ENCODE data around the gene EMC9. TPM values are rescaled to one million over a fixed set of nuclear protein-coding genes. Genes with fewer than 3 reads are reported as not detected.

Gene EMC9
- total RNA-seq, 4 donors from 2014 or later = 6.4 to 15.4 (median 10.4) TPM

DNA sequence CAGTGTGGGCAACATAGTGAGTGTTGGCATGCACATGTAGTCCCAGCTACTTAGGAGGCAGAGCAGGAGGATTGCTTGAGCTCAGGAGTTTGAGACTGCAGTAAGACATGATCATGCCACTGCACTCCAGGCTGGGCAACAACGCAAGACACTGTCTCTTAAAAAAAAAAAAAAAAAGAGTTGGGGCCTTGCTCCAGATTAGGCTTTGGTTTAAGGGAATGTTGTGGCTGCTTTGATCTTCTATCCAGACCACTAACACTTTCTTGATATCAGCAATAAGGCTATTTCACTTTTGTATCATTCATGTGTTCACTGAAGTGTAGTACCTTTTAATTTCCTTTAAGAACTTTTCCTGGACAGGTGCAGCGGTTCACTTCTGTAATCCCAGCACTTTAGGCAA lies 13.7 kb downstream of the EMC9 start:
- Histone ChIP-seq H3K36me3 (peaks cover 0 to 23% of the 10 kb centered on the region in 2 donors), H3K4me3 (no peak overlapping the region), H3K4me1 (peaks cover 0 to 20% (median 2%) of the 10 kb centered on the region in 3 donors), H3K27me3 (no peaks in the 10 kb centered on the region), H3K9me3 (no peaks in the 10 kb centered on the region), H3K27ac (no peak overlapping the region)
- TF ChIP-seq POLR2A (IDR thresholded peaks at IDR 0.05) (no peak), POLR2AphosphoS5 (IDR thresholded peaks at IDR 0.05) (no peak), EP300 (IDR thresholded peaks at IDR 0.05) (no peak), CTCF (IDR thresholded peaks at IDR 0.05) (no peak)
- 100% methylated on average over 2 of the region's 2 CpGs; no CpG with 5 or more reads in 1 of the 2 donors for WGBS, 2 donors (ENCODE audit: low coverage in 1 of 2)
- ATAC-seq = no peak

DNA sequence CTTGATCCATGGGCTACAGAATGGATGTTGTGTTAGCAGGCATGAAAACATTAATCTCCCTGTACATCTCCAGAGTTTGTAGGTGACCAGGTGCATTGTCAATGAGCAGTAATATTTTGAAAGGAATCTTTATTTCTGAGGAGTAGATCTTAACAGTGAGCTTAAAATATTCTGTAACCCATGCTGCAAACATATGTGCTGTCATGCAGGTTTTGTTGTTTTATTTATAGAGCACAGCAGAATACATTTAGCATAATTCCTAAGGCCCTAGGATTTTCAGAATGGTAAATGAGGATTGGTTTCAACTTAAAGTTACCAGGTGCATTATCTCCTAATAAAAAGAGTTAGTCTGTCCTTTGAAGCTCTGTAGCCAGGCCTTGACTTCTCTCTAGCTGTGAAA lies 14.5 kb downstream of the EMC9 start:
- peaks cover 0 to 13% (median 2%) of the 10 kb centered on the region in 3 donors for H3K4me1 ChIP-seq
- ATAC-seq = no peak
- H3K9me3 ChIP-seq = no peaks in the 10 kb centered on the region
- no peaks in the 10 kb centered on the region for H3K27me3 ChIP-seq
- no peak overlapping the region for H3K27ac ChIP-seq
- TF ChIP-seq EP300 (IDR thresholded peaks at IDR 0.05) (no peak), POLR2A (IDR thresholded peaks at IDR 0.05) (no peak), POLR2AphosphoS5 (IDR thresholded peaks at IDR 0.05) (no peak), CTCF (IDR thresholded peaks at IDR 0.05) (no peak)
- peaks cover 0 to 30% of the 10 kb centered on the region in 2 donors for H3K36me3 ChIP-seq
- no peak overlapping the region for H3K4me3 ChIP-seq

GRCh38 chr14:24123424-24124417 lies 17.7 kb downstream of the EMC9 start:
- Histone ChIP-seq H3K4me3 (no peak overlapping the region), H3K27me3 (no peaks in the 10 kb centered on the region), H3K4me1 (no peaks in the 10 kb centered on the region), H3K27ac (no peak overlapping the region), H3K36me3 (peaks cover 0 to 62% of the 10 kb centered on the region in 2 donors), H3K9me3 (no peaks in the 10 kb centered on the region)
- ATAC-seq = no peak
- 82% methylated on average over 3 of the region's 9 CpGs; no CpG with 5 or more reads in 1 of the 2 donors for WGBS, 2 donors (ENCODE audit: low coverage in 1 of 2)
- TF ChIP-seq POLR2AphosphoS5 (IDR thresholded peaks at IDR 0.05) = no peak
- no peak for TF ChIP-seq EP300 (IDR thresholded peaks at IDR 0.05)
- no peak for TF ChIP-seq POLR2A (IDR thresholded peaks at IDR 0.05)

DNA sequence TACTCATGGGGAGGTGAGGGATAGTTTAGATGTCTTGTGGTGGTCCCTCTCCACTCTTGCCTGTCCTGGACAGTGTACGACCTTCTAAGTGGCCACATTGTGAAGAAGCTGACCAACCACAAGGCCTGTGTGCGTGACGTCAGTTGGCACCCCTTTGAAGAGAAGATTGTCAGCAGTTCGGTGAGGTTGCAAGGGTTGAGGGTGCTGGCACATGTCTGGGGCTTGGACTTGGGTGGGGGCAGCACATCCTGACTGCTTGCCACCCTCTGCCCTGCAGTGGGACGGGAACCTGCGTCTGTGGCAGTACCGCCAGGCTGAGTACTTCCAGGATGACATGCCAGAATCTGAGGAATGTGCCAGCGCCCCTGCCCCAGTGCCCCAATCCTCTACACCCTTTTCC lies 18.5 kb downstream of the EMC9 start:
- Histone ChIP-seq H3K27me3 (no peaks in the 10 kb centered on the region), H3K36me3 (peaks cover 0 to 71% of the 10 kb centered on the region in 2 donors), H3K27ac (no peak overlapping the region), H3K4me3 (no peak overlapping the region), H3K4me1 (no peaks in the 10 kb centered on the region), H3K9me3 (no peaks in the 10 kb centered on the region)
- 89 to 90% methylated on average over 4 to 5 of the region's 8 CpGs for WGBS, 2 donors (ENCODE audit: low coverage in 1 of 2)
- ATAC-seq = no peak
- no peak for TF ChIP-seq EP300 (IDR thresholded peaks at IDR 0.05)
- no peak for TF ChIP-seq POLR2A (IDR thresholded peaks at IDR 0.05)
- TF ChIP-seq POLR2AphosphoS5 (IDR thresholded peaks at IDR 0.05) = no peak
- no peak for TF ChIP-seq CTCF (IDR thresholded peaks at IDR 0.05)

DNA sequence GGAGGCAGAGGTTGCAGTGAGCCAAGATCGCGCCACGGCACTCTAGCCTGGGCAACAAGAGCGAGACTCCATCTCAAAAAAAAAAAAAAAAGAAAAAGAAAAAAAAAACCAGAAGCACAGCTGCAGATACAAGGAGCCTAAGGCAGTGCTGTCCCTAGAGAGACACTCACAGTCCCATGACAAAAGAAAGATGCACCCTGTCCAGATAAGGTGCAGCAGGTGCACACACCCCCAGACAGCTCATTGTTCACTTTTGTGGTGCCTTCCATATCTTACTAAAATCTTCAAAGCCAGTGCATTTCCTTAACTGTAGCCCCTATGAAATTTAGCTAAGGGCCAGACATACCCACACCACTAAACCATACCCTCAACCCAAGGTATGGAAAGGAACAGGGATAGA lies 19.0 kb downstream of the EMC9 start:
- no peaks in the 10 kb centered on the region for H3K27me3 ChIP-seq
- no peak overlapping the region for H3K4me3 ChIP-seq
- peaks cover 0 to 75% of the 10 kb centered on the region in 2 donors for H3K36me3 ChIP-seq
- WGBS, 2 donors (ENCODE audit: low coverage in 1 of 2) = no CpG with 5 or more reads among the region's 4 CpGs
- TF ChIP-seq EP300 (IDR thresholded peaks at IDR 0.05) = no peak
- TF ChIP-seq POLR2A (IDR thresholded peaks at IDR 0.05) = no peak
- TF ChIP-seq CTCF (IDR thresholded peaks at IDR 0.05) = no peak
- TF ChIP-seq POLR2AphosphoS5 (IDR thresholded peaks at IDR 0.05) = no peak
- no peak overlapping the region for H3K27ac ChIP-seq
- no peaks in the 10 kb centered on the region for H3K9me3 ChIP-seq
- peaks cover 0 to 2% (median 0%) of the 10 kb centered on the region in 3 donors for H3K4me1 ChIP-seq
- ATAC-seq = no peak

Measured in gastroesophageal sphincter (tissue), 4 donors.